ENCODE measurements around the gene XPR1. TPM values are rescaled to one million over a fixed set of nuclear protein-coding genes. Genes with fewer than 3 reads are reported as not detected.

XPR1 gene
- total RNA-seq, 1 donor from 2014 or later: 62.1 TPM

- no peak for DNase-seq
- Mint-ChIP-seq H3K4me3 (ENCODE audit: unreplicated experiment) (no peak overlapping the region), H3K27me3 (ENCODE audit: unreplicated experiment) (peaks cover 6% of the 10 kb centered on the region), H3K9me3 (ENCODE audit: unreplicated experiment) (peaks cover 1% of the 10 kb centered on the region), H3K36me3 (ENCODE audit: unreplicated experiment) (no peaks in the 10 kb centered on the region), H3K4me1 (ENCODE audit: low read depth, unreplicated experiment) (peaks cover 12% of the 10 kb centered on the region), H3K27ac (ENCODE audit: unreplicated experiment) (no peak overlapping the region)
- TF ChIP-seq CTCF (IDR thresholded peaks at IDR 0.05; ENCODE audit: partially characterized antibody, unreplicated experiment): no peak
Measured at GRCh38 chr1:180909005-180909414, 277.2 kb downstream of the XPR1 start.

DNA sequence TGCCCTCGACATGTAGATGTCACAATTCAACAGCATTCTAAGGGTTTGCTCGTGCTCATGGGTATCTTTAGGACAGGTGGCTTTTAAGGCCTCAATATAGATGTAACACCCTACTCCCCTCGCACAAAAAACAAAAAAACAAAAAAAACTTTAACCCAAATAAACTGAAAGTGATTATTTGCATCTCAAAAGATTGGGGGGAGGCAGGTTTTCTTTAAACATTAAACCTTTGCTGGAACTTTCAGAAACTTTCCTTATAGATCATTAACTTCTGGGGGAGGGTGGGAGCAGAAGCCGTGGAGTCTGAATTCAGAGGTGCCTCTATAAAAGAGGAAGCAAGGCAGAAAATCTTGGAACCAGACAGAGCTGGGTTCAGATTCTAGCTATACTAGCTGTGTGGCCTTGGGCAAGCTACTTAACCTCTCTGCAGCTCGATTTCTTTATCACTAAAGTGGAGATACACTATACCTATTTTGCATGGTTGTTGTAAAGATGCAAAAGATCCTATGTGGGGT lies 277.7 kb downstream of the XPR1 start:
- H3K36me3 Mint-ChIP-seq (ENCODE audit: unreplicated experiment): no peaks in the 10 kb centered on the region
- no peak for DNase-seq
- peaks cover 1% of the 10 kb centered on the region for H3K9me3 Mint-ChIP-seq (ENCODE audit: unreplicated experiment)
- no peak overlapping the region for H3K27ac Mint-ChIP-seq (ENCODE audit: unreplicated experiment)
- no peak for TF ChIP-seq CTCF (IDR thresholded peaks at IDR 0.05; ENCODE audit: partially characterized antibody, unreplicated experiment)
- peaks cover 6% of the 10 kb centered on the region for H3K27me3 Mint-ChIP-seq (ENCODE audit: unreplicated experiment)
- no peak overlapping the region for H3K4me3 Mint-ChIP-seq (ENCODE audit: unreplicated experiment)
- H3K4me1 Mint-ChIP-seq (ENCODE audit: low read depth, unreplicated experiment): peaks cover 14% of the 10 kb centered on the region

DNA sequence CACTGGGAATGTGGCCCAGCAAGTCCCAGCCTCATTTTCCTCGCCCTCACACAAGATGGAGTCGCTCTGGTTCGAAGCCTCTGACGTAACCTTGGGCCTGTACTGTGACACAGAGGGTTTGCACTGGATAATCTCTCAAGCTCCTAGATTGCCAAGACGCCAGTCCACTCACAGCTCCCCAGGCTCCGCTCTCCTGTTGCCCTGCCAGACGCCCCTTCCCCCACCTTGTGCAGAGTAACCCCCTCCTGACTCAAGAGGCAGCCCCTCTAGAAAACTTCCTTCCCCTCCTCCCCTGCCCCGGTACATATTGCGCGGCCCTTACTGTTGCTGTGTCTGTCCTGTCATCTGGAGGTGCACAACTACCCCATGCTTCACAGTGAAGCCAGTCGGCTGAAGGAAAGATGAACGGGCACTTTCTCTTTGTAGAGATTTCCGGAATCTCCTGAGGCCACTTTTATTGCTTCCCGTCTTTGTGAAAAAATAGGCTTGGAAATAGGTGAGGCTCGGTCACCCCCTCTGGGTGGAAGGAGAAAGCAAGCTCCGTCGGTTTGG lies 279.9 kb downstream of the XPR1 start:
- peaks cover 2% of the 10 kb centered on the region for H3K9me3 Mint-ChIP-seq (ENCODE audit: unreplicated experiment)
- peak overlapping the region; percentile 69 for H3K4me3 Mint-ChIP-seq (ENCODE audit: unreplicated experiment)
- peaks cover 14% of the 10 kb centered on the region for H3K4me1 Mint-ChIP-seq (ENCODE audit: low read depth, unreplicated experiment)
- no peaks in the 10 kb centered on the region for H3K36me3 Mint-ChIP-seq (ENCODE audit: unreplicated experiment)
- no peak for TF ChIP-seq CTCF (IDR thresholded peaks at IDR 0.05; ENCODE audit: partially characterized antibody, unreplicated experiment)
- no peak overlapping the region for H3K27ac Mint-ChIP-seq (ENCODE audit: unreplicated experiment)
- no peak for DNase-seq
- H3K27me3 Mint-ChIP-seq (ENCODE audit: unreplicated experiment): peaks cover 6% of the 10 kb centered on the region

DNA sequence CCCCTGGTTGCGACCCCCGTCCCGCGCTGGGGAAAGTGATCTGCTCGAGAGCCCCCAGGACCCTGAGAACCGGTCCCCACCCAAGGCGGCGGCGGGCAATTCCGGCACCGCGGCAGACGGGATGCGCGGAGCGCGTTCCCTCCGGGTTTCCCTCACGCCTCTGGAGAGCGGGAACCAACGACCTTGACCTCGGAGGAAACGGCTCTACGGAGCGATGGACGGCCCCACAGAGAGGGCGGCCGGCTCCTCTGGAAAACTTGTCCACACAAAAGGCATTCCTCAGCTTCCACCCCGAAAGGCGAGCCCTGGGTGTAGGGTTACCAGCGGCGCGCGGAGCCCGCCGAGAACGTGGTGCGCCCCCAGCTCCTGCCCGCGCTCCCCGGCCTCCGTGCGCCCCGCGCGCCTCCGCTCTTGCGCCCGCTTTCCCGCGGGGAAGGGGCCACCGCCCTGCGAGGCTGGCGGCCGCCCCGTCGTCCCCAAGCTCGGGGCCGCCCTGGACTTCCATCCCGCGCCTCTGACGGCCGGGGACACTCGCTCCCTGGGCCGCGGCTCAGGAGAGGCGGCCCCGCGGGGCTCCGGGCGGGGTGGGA lies 280.5 kb downstream of the XPR1 start:
- H3K4me3 Mint-ChIP-seq (ENCODE audit: unreplicated experiment): peak overlapping the region; percentile 69
- H3K9me3 Mint-ChIP-seq (ENCODE audit: unreplicated experiment): peaks cover 2% of the 10 kb centered on the region
- TF ChIP-seq CTCF (IDR thresholded peaks at IDR 0.05; ENCODE audit: partially characterized antibody, unreplicated experiment): no peak
- H3K27me3 Mint-ChIP-seq (ENCODE audit: unreplicated experiment): peaks cover 6% of the 10 kb centered on the region
- H3K27ac Mint-ChIP-seq (ENCODE audit: unreplicated experiment): no peak overlapping the region
- DNase-seq: no peak
- peaks cover 14% of the 10 kb centered on the region for H3K4me1 Mint-ChIP-seq (ENCODE audit: low read depth, unreplicated experiment)
- no peaks in the 10 kb centered on the region for H3K36me3 Mint-ChIP-seq (ENCODE audit: unreplicated experiment)
